ENCODE results near the gene ATP6V0E1. TPM values are rescaled to one million over a fixed set of nuclear protein-coding genes. Genes with fewer than 3 reads are reported as not detected.

The ATP6V0E1 gene
- total RNA-seq, 4 donors from 2014 or later: 159 to 342 (median 193) TPM

DNA sequence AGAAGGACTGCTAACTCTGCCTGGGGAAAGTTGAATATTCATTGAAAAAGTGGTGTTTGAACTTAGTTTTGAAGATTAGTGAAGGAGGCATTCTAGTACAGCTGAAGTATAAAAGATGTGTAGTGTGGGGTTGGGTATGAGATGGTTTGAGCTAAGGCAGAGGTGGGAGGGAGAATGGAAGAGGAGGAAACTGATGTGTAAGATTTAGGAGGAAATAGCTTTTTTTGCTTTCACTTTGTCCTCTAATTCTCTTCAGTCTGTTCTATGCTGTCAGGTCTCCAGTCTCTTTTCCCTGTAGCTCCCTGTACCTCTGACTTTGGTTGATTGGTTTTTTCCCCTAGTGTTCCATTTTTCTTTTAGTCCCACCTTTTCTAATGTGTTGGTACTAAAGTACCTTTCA, 81.6 kb downstream of the ATP6V0E1 start:
- TF ChIP-seq, protein P1, sequence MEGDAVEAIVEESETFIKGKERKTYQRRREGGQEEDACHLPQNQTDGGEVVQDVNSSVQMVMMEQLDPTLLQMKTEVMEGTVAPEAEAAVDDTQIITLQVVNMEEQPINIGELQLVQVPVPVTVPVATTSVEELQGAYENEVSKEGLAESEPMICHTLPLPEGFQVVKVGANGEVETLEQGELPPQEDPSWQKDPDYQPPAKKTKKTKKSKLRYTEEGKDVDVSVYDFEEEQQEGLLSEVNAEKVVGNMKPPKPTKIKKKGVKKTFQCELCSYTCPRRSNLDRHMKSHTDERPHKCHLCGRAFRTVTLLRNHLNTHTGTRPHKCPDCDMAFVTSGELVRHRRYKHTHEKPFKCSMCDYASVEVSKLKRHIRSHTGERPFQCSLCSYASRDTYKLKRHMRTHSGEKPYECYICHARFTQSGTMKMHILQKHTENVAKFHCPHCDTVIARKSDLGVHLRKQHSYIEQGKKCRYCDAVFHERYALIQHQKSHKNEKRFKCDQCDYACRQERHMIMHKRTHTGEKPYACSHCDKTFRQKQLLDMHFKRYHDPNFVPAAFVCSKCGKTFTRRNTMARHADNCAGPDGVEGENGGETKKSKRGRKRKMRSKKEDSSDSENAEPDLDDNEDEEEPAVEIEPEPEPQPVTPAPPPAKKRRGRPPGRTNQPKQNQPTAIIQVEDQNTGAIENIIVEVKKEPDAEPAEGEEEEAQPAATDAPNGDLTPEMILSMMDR (IDR thresholded peaks at IDR 0.05; ENCODE audit: low read depth): no peak

DNA sequence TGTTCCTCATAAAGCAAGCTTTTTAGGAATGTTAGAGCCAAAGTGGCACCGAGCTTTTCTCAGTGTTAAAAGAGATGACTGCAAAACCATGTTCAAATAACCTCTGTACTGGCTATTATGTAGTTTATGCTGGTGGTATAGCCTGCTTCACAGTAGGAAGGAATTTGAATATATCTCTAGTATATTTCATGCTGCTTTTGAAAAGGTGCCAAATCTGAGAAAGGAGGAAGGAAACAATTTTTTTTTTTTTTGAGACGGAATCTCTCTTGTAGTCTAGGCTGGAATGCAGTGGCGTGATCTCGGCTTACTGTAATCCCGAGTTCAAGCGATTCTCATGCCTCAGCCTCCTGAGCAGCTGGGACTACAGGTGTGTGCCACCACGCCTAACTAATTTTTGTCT, 86.1 kb downstream of the ATP6V0E1 start:
- TF ChIP-seq, protein P1 (IDR thresholded peaks at IDR 0.05; ENCODE audit: low read depth): no peak

DNA sequence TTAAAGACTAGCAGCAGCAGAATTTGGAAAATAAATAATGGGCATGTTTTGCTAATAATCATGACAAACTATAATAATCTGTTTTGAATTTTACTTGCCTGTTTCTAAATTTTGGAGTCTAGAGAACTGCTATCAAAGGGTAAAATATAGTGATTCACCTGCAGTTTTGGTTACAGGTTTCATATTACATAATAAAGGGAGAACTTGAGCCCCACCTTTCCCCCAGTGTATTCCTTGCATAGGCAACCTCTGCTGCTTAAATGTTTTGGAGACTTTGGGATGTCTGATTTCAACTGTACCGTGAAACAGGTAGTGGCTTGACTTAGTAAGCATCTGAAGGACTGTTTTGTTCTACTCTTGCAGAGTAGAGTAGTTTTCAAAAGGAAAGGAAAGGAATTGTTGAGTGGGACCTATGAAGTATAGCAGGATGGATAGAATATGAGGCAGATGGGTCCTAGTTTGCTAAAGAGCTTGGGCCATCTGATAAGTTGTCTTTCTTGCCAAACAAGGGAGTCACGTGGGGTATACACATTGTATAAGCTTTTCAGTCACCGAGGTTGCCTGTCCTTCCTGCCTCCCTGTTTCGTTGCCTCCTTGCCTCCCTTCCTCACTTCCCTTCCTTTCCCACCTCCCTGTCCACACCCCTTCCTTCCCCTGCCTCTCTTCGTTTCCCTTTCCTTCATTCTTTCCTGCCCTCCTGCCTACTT, 91.7 kb downstream of the ATP6V0E1 start:
- TF ChIP-seq, protein P1 (IDR thresholded peaks at IDR 0.05; ENCODE audit: low read depth): no peak

DNA sequence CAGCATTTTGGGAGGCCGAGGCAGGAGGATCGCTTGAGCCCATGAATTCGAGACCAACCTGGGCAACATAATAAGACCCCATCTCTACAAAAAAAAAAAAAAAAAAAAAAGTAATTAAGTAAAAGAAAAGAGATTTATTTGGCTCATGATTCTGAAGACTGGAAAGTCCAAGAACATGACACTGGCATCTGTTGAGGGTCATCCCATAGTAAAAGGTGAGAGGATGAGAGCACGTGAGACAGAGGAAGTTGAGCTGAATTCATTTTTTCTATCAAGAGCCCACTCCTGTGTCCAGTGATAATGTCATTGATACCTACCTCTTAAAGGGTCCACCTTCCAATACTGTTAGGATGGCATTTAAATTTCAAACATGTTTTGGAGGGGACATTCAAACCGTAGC, 92.4 kb downstream of the ATP6V0E1 start:
- TF ChIP-seq, protein P1 (IDR thresholded peaks at IDR 0.05; ENCODE audit: low read depth): no peak

DNA sequence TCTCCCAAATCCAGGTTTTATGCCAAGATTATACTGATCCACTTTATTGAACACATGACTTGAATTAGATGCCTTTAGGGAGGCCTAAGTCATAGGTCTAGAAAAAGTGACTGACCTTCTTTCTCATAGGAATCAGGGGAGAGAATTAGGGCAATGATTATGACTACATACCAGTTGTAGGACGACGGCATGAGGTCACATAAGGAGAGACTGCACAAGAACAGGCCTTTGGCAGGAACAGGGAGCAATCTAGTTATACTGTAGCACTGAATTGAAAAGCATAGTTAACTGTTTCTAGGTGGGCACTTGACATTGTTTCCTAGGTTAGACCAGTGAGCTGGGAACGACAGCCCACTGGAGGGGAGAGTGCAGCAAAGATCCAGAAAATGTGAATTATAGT, 95.3 kb downstream of the ATP6V0E1 start:
- TF ChIP-seq, protein P1 (IDR thresholded peaks at IDR 0.05; ENCODE audit: low read depth): no peak

Small RNA genes lying within 50 kb of the gene (small RNA-seq; reads per million reads assigned to genes)
- 0.49 reads per million for gene RF00019
- gene SNORA74B: 33.6 reads per million, percentile 96 among the genes with 10 or more reads in this experiment

Other genes starting within 250 kb of the ATP6V0E1 start
- 1,000 to 10,000 TPM in 2 of 4 donors, 100 to 1,000 TPM in 2; 742 to 1,576 (median 1,059) TPM for gene DUSP1, start 212.6 kb upstream of the ATP6V0E1 start, total RNA-seq
- gene ERGIC1, start 149.5 kb upstream of the ATP6V0E1 start, total RNA-seq: 100 to 1,000 TPM in 3 of 4 donors, 10 to 100 TPM in 1; 94.0 to 165 (median 126) TPM
- gene RPL26L1, start 24.3 kb upstream of the ATP6V0E1 start, total RNA-seq: 10 to 100 TPM; 15.4 to 43.2 (median 20.6) TPM
- 10 to 100 TPM; 51.7 to 72.2 (median 64.1) TPM for gene CREBRF, start 72.6 kb downstream of the ATP6V0E1 start, total RNA-seq
- gene BNIP1, start 160.8 kb downstream of the ATP6V0E1 start, total RNA-seq: 10 to 100 TPM in 1 of 4 donors, 1 to 10 TPM in 3; 6.6 to 10.7 (median 8.8) TPM